ENCODE data around the gene IL27RA.

IL27RA gene

GRCh38 chr19:14073925-14074838, 42.6 kb downstream of the IL27RA start (continued):
- TF ChIP-seq, protein P1, sequence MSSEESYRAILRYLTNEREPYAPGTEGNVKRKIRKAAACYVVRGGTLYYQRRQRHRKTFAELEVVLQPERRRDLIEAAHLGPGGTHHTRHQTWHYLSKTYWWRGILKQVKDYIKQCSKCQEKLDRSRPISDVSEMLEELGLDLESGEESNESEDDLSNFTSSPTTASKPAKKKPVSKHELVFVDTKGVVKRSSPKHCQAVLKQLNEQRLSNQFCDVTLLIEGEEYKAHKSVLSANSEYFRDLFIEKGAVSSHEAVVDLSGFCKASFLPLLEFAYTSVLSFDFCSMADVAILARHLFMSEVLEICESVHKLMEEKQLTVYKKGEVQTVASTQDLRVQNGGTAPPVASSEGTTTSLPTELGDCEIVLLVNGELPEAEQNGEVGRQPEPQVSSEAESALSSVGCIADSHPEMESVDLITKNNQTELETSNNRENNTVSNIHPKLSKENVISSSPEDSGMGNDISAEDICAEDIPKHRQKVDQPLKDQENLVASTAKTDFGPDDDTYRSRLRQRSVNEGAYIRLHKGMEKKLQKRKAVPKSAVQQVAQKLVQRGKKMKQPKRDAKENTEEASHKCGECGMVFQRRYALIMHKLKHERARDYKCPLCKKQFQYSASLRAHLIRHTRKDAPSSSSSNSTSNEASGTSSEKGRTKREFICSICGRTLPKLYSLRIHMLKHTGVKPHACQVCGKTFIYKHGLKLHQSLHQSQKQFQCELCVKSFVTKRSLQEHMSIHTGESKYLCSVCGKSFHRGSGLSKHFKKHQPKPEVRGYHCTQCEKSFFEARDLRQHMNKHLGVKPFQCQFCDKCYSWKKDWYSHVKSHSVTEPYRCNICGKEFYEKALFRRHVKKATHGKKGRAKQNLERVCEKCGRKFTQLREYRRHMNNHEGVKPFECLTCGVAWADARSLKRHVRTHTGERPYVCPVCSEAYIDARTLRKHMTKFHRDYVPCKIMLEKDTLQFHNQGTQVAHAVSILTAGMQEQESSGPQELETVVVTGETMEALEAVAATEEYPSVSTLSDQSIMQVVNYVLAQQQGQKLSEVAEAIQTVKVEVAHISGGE (tag by site-specific recombination; conservative IDR thresholded peaks at IDR 0.05; ENCODE audit: low read depth), result no peak
- TF ChIP-seq ZEB2 (tag by site-specific recombination; IDR thresholded peaks at IDR 0.05) (peak; percentile 83; the same call in 1 of the 2 replicates), ZNF501 (tag by site-specific recombination; IDR thresholded peaks at IDR 0.05) (no peak), ZNF510 (tag by site-specific recombination; IDR thresholded peaks at IDR 0.05; ENCODE audit: insufficient replicate concordance) (no peak), ZNF610 (tag by site-specific recombination; IDR thresholded peaks at IDR 0.05; ENCODE audit: borderline replicate concordance) (no peak), IKZF3 (tag by site-specific recombination; IDR thresholded peaks at IDR 0.05) (no peak), ZSCAN16 (tag by site-specific recombination; IDR thresholded peaks at IDR 0.05) (no peak), ZNF18 (tag by site-specific recombination; IDR thresholded peaks at IDR 0.05) (no peak), ZNF629 (tag by site-specific recombination; IDR thresholded peaks at IDR 0.05) (no peak), BCL11B (tag by site-specific recombination; IDR thresholded peaks at IDR 0.05; ENCODE audit: low read depth) (no peak), YY1 (tag by site-specific recombination; IDR thresholded peaks at IDR 0.05) (no peak), ZNF121 (tag by site-specific recombination; IDR thresholded peaks at IDR 0.05) (no peak), WT1 (tag by site-specific recombination; IDR thresholded peaks at IDR 0.05) (no peak), ZNF133 (tag by site-specific recombination; IDR thresholded peaks at IDR 0.05) (no peak), KLF8 (tag by site-specific recombination; IDR thresholded peaks at IDR 0.05) (peak; percentile 16; the same call in 1 of the 2 replicates), ZNF274 (IDR thresholded peaks at IDR 0.05; ENCODE audit: low read length) (no peak), ZNF274 (tag by site-specific recombination; IDR thresholded peaks at IDR 0.05; ENCODE audit: borderline replicate concordance) (no peak), ZNF48 (tag by site-specific recombination; IDR thresholded peaks at IDR 0.05) (no peak), ZNF132 (tag by site-specific recombination; IDR thresholded peaks at IDR 0.05; ENCODE audit: borderline replicate concordance) (no peak), ZNF2 (tag by site-specific recombination; IDR thresholded peaks at IDR 0.05) (no peak), ZNF792 (tag by site-specific recombination; IDR thresholded peaks at IDR 0.05) (no peak), ZNF530 (tag by site-specific recombination; IDR thresholded peaks at IDR 0.05; ENCODE audit: low read depth) (no peak), MZF1 (tag by site-specific recombination; IDR thresholded peaks at IDR 0.05; ENCODE audit: borderline replicate concordance) (no peak), ZNF221 (tag by site-specific recombination; IDR thresholded peaks at IDR 0.05; ENCODE audit: borderline replicate concordance) (no peak), ZNF391 (tag by site-specific recombination; IDR thresholded peaks at IDR 0.05; ENCODE audit: borderline replicate concordance, low read depth) (no peak)
- TF ChIP-seq, protein P2, sequence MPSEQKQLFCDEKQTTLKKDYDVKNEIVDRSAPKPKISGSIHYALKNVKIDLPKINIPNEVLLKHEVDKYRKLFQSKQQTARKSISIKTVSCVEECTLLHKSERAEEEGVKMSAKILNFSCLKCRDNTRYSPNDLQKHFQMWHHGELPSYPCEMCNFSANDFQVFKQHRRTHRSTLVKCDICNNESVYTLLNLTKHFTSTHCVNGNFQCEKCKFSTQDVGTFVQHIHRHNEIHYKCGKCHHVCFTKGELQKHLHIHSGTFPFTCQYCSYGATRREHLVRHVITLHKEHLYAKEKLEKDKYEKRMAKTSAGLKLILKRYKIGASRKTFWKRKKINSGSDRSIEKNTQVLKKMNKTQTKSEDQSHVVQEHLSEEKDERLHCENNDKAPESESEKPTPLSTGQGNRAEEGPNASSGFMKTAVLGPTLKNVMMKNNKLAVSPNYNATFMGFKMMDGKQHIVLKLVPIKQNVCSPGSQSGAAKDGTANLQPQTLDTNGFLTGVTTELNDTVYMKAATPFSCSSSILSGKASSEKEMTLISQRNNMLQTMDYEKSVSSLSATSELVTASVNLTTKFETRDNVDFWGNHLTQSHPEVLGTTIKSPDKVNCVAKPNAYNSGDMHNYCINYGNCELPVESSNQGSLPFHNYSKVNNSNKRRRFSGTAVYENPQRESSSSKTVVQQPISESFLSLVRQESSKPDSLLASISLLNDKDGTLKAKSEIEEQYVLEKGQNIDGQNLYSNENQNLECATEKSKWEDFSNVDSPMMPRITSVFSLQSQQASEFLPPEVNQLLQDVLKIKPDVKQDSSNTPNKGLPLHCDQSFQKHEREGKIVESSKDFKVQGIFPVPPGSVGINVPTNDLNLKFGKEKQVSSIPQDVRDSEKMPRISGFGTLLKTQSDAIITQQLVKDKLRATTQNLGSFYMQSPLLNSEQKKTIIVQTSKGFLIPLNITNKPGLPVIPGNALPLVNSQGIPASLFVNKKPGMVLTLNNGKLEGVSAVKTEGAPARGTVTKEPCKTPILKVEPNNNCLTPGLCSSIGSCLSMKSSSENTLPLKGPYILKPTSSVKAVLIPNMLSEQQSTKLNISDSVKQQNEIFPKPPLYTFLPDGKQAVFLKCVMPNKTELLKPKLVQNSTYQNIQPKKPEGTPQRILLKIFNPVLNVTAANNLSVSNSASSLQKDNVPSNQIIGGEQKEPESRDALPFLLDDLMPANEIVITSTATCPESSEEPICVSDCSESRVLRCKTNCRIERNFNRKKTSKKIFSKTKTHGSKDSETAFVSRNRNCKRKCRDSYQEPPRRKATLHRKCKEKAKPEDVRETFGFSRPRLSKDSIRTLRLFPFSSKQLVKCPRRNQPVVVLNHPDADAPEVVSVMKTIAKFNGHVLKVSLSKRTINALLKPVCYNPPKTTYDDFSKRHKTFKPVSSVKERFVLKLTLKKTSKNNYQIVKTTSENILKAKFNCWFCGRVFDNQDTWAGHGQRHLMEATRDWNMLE (tag by site-specific recombination; conservative IDR thresholded peaks at IDR 0.05; ENCODE audit: low read depth), result no peak
- TF ChIP-seq, protein P3, sequence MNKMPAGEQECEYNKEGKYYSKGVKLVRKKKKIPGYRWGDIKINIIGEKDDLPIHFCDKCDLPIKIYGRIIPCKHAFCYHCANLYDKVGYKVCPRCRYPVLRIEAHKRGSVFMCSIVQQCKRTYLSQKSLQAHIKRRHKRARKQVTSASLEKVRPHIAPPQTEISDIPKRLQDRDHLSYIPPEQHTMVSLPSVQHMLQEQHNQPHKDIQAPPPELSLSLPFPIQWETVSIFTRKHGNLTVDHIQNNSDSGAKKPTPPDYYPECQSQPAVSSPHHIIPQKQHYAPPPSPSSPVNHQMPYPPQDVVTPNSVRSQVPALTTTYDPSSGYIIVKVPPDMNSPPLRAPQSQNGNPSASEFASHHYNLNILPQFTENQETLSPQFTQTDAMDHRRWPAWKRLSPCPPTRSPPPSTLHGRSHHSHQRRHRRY (tag by site-specific recombination; IDR thresholded peaks at IDR 0.05), result no peak

All from HEK293 (cell line).